ENCODE data around the gene ABCD1. TPM values are rescaled to one million over a fixed set of nuclear protein-coding genes. Genes with fewer than 3 reads are reported as not detected.

ABCD1 gene
- total and polyA plus RNA-seq, 9 of the 15 experiments (the other 6 are each of a cell fraction or from before 2014, with no cell fraction given), result 0.07 to 6.9 (median 2.2) TPM

GRCh38 chrX:153726286-153727122 is 1.8 kb downstream of the ABCD1 start (continued):
- TF ChIP-seq, protein P1, sequence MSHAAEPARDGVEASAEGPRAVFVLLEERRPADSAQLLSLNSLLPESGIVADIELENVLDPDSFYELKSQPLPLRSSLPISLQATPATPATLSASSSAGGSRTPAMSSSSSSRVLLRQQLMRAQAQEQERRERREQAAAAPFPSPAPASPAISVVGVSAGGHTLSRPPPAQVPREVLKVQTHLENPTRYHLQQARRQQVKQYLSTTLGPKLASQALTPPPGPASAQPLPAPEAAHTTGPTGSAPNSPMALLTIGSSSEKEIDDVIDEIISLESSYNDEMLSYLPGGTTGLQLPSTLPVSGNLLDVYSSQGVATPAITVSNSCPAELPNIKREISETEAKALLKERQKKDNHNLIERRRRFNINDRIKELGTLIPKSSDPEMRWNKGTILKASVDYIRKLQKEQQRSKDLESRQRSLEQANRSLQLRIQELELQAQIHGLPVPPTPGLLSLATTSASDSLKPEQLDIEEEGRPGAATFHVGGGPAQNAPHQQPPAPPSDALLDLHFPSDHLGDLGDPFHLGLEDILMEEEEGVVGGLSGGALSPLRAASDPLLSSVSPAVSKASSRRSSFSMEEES (CRISPR knock-in tag; IDR thresholded peaks at IDR 0.05), result no peak
- TF ChIP-seq C11orf30 (IDR thresholded peaks at IDR 0.05; ENCODE audit: low read depth), result peak; percentile 65
- TF ChIP-seq SPI1 (IDR thresholded peaks at IDR 0.05; ENCODE audit: borderline replicate concordance, low read depth, low read length), result peak; percentile 47; the same call in 1 of the 2 replicates
- no peak for TF ChIP-seq HIVEP1 (CRISPR knock-in tag; IDR thresholded peaks at IDR 0.05)
- TF ChIP-seq RBM17 (IDR thresholded peaks at IDR 0.05; ENCODE audit: borderline replicate concordance, low read depth, low read length), result no peak
- TF ChIP-seq SREBF2 (CRISPR knock-in tag; IDR thresholded peaks at IDR 0.05), result no peak
- TF ChIP-seq, protein P2, sequence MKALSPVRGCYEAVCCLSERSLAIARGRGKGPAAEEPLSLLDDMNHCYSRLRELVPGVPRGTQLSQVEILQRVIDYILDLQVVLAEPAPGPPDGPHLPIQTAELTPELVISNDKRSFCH (CRISPR knock-in tag; IDR thresholded peaks at IDR 0.05), result no peak
- TF ChIP-seq, protein P2 (tag; IDR thresholded peaks at IDR 0.05), result no peak; the same call in none of the 2 replicates
- TF ChIP-seq, protein P3, sequence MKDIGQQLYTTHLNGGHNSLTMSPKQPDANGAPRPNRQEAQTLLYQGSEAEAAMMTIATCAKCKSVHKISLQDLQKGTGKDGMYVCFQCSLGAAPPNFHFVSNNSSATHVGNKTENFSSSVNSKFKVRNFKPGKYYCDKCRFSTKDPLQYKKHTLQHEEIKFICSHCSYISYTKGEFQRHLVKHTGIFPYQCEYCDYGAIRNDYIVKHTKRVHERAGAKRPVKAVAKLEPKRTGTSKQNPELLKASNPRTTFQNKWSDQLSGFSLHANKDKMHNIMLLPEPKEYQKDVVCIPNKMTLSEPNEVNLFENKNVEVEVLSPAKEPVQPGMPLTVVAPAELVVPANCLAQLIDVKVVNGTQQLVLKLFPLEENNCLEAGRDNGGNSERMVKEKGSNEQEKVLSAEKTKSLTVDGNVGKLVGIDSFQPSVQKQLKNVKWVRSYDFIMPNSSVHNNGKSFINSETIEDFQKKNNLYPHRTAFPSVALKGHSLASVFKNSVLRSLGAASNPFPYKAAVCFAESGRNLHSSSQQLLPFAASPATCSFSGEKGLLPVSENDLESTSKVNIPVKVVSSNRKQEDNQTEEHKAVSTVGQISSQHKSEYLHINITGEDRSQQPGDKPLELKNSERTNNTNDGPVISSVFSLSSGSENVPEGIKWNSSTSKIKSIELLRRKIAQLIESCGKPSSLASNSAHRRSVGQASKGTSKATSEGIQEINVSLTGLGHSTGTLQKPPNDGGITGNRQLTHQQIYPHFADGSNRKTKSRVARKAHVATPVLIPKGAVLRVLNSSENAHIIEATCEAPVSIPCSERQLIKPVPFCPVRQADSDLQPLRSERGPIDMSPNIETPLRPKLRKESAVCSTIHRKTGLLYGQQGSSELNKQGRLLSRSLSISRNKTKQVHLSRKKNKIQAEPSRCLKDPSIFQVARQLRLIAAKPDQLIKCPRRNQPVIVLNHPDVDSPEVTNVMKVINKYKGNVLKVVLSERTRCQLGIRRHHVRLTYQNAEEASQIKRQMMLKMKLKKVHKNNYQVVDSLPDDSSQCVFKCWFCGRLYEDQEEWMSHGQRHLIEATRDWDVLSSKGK (CRISPR knock-in tag; IDR thresholded peaks at IDR 0.05), result no peak
- no peak for TF ChIP-seq SIX5 (IDR thresholded peaks at IDR 0.05; ENCODE audit: borderline replicate concordance in 1 of 2, insufficient read depth in 1 of 2, low read depth in 1 of 2, low read length in 2 of 2)
- TF ChIP-seq ZNF232 (CRISPR knock-in tag; IDR thresholded peaks at IDR 0.05), result no peak
- TF ChIP-seq NFE2L1 (tag; IDR thresholded peaks at IDR 0.05; ENCODE audit: borderline replicate concordance, low read depth), result no peak
